ENCODE measurements around the gene TNFRSF25. TPM values are rescaled to one million over a fixed set of nuclear protein-coding genes. Genes with fewer than 3 reads are reported as not detected.

TNFRSF25 gene
- total and polyA plus RNA-seq, 10 of the 15 experiments (the other 5 are each of a cell fraction or from before 2014, with no cell fraction given), result 0.23 to 8.6 (median 0.46) TPM; not detected in 5

GRCh38 chr1:6461538-6462411, 4.2 kb downstream of the TNFRSF25 start:
- Histone ChIP-seq H3K4me3 (no peak overlapping the region), H3K79me2 (ENCODE audit: control insufficient read depth, insufficient read depth, low read length) (no peaks in the 10 kb centered on the region), H3K4me2 (ENCODE audit: control insufficient read depth, insufficient read depth) (no peak overlapping the region), H3K27me3 (replicated peaks in 1 of 2; ENCODE audit: control insufficient read depth in 2 of 2, insufficient read depth in 2 of 2, low read length in 1 of 2) (peaks cover 3 to 4% of the 10 kb centered on the region in 2 experiments; a peak in 3 of 4 replicates), H3K4me1 (ENCODE audit: control insufficient read depth, insufficient read depth, low read length) (no peaks in the 10 kb centered on the region; the same call in 1 of the 2 replicates), H3K36me3 (ENCODE audit: control insufficient read depth in 2 of 2, insufficient read depth in 2 of 2, low read length in 1 of 2) (no peaks in the 10 kb centered on the region), H4K20me1 (ENCODE audit: control insufficient read depth, insufficient read depth) (no peaks in the 10 kb centered on the region), H3K27ac (ENCODE audit: control insufficient read depth, insufficient read depth) (no peak overlapping the region), H3K9me3 (replicated peaks; ENCODE audit: control insufficient read depth, insufficient read depth, low read length) (no peaks in the 10 kb centered on the region), H3K9ac (ENCODE audit: control insufficient read depth, insufficient read depth, low read length) (no peak overlapping the region), H2AFZ (ENCODE audit: control insufficient read depth, low read depth, low read length) (no peak overlapping the region)
- ChIA-PET CTCF (interaction anchor here (1.7 kb wide), 1 partner anchor 23 kb away, joined by 4 read pairs; no protein-coding TSS in a partner anchor), SMC1A (ENCODE audit: uncharacterized antibody, unreplicated experiment) (no interaction called here), POLR2A (no interaction called here), RAD21 (ENCODE audit: unreplicated experiment) (interaction anchor here (2.0 kb wide), 1 partner anchor 23 kb away, joined by 4 read pairs; no protein-coding TSS in a partner anchor)
- intact Hi-C loops (cut with micrococcal nuclease; ENCODE audit: unreplicated experiment), result no loop called here
- no peak for DNase-seq (ENCODE audit: low read depth, low spot score)
- ATAC-seq, result no peak
- in situ Hi-C loops (cut with MboI), result no loop called here
- TF ChIP-seq YBX1 (IDR thresholded peaks at IDR 0.05) (no peak), HSF1 (IDR thresholded peaks at IDR 0.05; ENCODE audit: low read depth, low read length) (no peak), MTA3 (IDR thresholded peaks at IDR 0.05; ENCODE audit: borderline replicate concordance, low read length) (no peak), MXI1 (IDR thresholded peaks at IDR 0.05; ENCODE audit: low read depth, low read length) (no peak), GATAD2B (conservative IDR thresholded peaks at IDR 0.05; ENCODE audit: low read depth) (no peak), MYC (IDR thresholded peaks at IDR 0.05; ENCODE audit: insufficient read depth, insufficient read length, insufficient replicate concordance, low read length, severe bottlenecking) (no peak), PML (IDR thresholded peaks at IDR 0.05; ENCODE audit: low read length) (no peak), CBX3 (IDR thresholded peaks at IDR 0.05; ENCODE audit: borderline replicate concordance, low read depth) (no peak), SPI1 (IDR thresholded peaks at IDR 0.05; ENCODE audit: borderline replicate concordance, insufficient read depth, low read depth, low read length) (no peak), SUZ12 (IDR thresholded peaks at IDR 0.05; ENCODE audit: unreplicated experiment) (no peak), EGR1 (IDR thresholded peaks at IDR 0.05; ENCODE audit: borderline replicate concordance in 1 of 2, low read depth in 2 of 2, low read length in 2 of 2) (no peak), POLR2AphosphoS2 (IDR thresholded peaks at IDR 0.05; ENCODE audit: low read depth, low read length) (no peak), CHD1 (IDR thresholded peaks at IDR 0.05; ENCODE audit: low read depth, low read length) (no peak), ASH2L (IDR thresholded peaks at IDR 0.05; ENCODE audit: borderline replicate concordance, low read depth) (no peak), STAT1 (conservative IDR thresholded peaks at IDR 0.05) (no peak), TCF3 (IDR thresholded peaks at IDR 0.05; ENCODE audit: borderline replicate concordance, insufficient read depth, low read depth, low read length) (no peak)
- no peak for FAIRE-seq
- 84% methylated on average over 41 of the region's 48 CpGs for WGBS (ENCODE audit: insufficient coverage, insufficient replicate concordance, low lambda C conversion rate, missing lambda C conversion rate)
- BruUV-seq (replicated peaks), result no TSS peak
